Parathyroid adenoma (tissue), 2 donors: ENCODE data around the gene ADAMTS16.

Experiments
- H2AFZ ChIP-seq: fragments of 300-600 bp; sonication (generic); one replicate; pipeline ENCODE4 v1.7.0; 2017; ENCODE audit warnings: antibody characterized with exemption, mild to moderate bottlenecking
- H3K27ac ChIP-seq: fragments of 300-600 bp; sonication (generic); one replicate; pipeline ENCODE4 v1.7.0; 2017
- H3K27me3 ChIP-seq: fragments of 300-600 bp; sonication (generic); one replicate; pipeline ENCODE4 v1.7.0; 2017; ENCODE audit warnings: low read length; ENCODE audit not compliant: control insufficient read depth, insufficient read depth
- H3K36me3 ChIP-seq: fragments of 300-600 bp; sonication (generic); one replicate; pipeline ENCODE4 v1.7.0; 2017; ENCODE audit warnings: low read length; ENCODE audit not compliant: control insufficient read depth, insufficient read depth
- H3K4me1 ChIP-seq: fragments of 300-600 bp; sonication (generic); one replicate; pipeline ENCODE4 v1.7.0; 2017; ENCODE audit warnings: control low read depth
- H3K4me2 ChIP-seq: fragments of 300-600 bp; sonication (generic); one replicate; pipeline ENCODE4 v1.7.0; 2017; ENCODE audit warnings: low read length
- H3K4me3 ChIP-seq: fragments of 300-600 bp; sonication (generic); one replicate; pipeline ENCODE4 v1.7.0; 2017; ENCODE audit warnings: low read depth, low read length
- H3K79me2 ChIP-seq: fragments of 300-600 bp; sonication (generic); one replicate; pipeline ENCODE4 v1.7.0; 2017; ENCODE audit warnings: control low read depth
- H3K9ac ChIP-seq: fragments of 300-600 bp; sonication (generic); one replicate; pipeline ENCODE4 v1.7.0; 2017; ENCODE audit warnings: mild to moderate bottlenecking
- H3K9me3 ChIP-seq: fragments of 300-600 bp; sonication (generic); one replicate; pipeline ENCODE4 v1.7.0; 2017; ENCODE audit warnings: low read length; ENCODE audit not compliant: control insufficient read depth
- CTCF ChIP-seq: fragments of 300-600 bp; sonication (generic); IDR thresholded peaks from one replicate; pipeline ENCODE4 v1.7.0; 2017; ENCODE audit warnings: antibody characterized with exemption, mild to moderate bottlenecking
- donor health status: primary hyperparathyroidism.

The ADAMTS16 gene

DNA sequence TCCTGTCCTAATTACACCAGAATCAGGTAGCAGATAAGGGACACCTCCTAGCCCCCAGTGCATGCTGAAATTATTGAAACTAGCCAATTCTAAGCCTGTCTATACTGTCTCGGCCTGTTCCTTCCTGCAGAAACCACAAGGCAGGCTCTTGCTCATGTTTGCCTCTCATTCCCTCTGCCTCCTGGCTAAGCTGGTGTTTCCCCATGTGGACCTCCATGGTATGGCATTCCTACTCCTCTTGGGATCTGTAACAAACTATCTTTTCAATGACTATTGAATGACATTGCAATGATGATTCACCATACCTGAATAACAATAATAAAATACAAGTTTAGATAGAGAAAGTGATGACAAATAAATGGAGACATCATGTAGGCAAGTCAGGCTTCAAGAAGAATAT is 35.6 kb upstream of the ADAMTS16 start:
- Histone ChIP-seq H3K9ac (no peak overlapping the region), H2AFZ (no peak overlapping the region), H3K79me2 (no peaks in the 10 kb centered on the region), H3K4me3 (no peak overlapping the region), H3K36me3 (no peaks in the 10 kb centered on the region), H3K27ac (no peak overlapping the region), H3K27me3 (no peaks in the 10 kb centered on the region), H3K4me1 (no peaks in the 10 kb centered on the region), H3K4me2 (no peak overlapping the region), H3K9me3 (no peaks in the 10 kb centered on the region)
- no peak for TF ChIP-seq CTCF

DNA sequence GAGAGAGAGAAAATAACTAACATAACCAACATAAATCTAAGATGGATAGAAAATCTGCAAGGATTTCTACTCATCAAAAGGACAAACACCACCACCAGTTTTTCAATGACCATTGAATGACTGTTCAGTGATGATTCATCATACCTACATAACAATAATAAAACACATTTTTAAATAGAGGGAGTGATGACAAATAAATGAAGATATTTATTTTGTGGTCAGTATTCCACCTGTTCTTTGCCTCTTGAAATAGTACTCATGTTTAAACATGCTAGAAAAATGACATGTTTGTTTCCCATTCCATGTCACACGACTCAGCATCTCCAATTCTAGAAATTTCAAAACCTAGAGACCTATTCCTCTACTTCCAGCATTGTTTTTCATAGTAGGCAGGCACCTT is 34.6 kb upstream of the ADAMTS16 start:
- H3K9ac ChIP-seq: no peak overlapping the region
- H3K36me3 ChIP-seq: no peaks in the 10 kb centered on the region
- H3K4me2 ChIP-seq: no peak overlapping the region
- no peak overlapping the region for H2AFZ ChIP-seq
- TF ChIP-seq CTCF: no peak
- no peaks in the 10 kb centered on the region for H3K27me3 ChIP-seq
- no peaks in the 10 kb centered on the region for H3K79me2 ChIP-seq
- H3K4me3 ChIP-seq: no peak overlapping the region
- H3K9me3 ChIP-seq: no peaks in the 10 kb centered on the region
- no peak overlapping the region for H3K27ac ChIP-seq
- H3K4me1 ChIP-seq: no peaks in the 10 kb centered on the region

- no peak overlapping the region for H3K4me2 ChIP-seq
- no peak overlapping the region for H3K4me3 ChIP-seq
- no peaks in the 10 kb centered on the region for H3K4me1 ChIP-seq
- TF ChIP-seq CTCF: no peak
- H2AFZ ChIP-seq: no peak overlapping the region
- H3K36me3 ChIP-seq: no peaks in the 10 kb centered on the region
- H3K9me3 ChIP-seq: no peaks in the 10 kb centered on the region
- H3K79me2 ChIP-seq: no peaks in the 10 kb centered on the region
- no peaks in the 10 kb centered on the region for H3K27me3 ChIP-seq
- H3K9ac ChIP-seq: no peak overlapping the region
- H3K27ac ChIP-seq: no peak overlapping the region
Observed at GRCh38 chr5:5116956-5117355, 23.2 kb upstream of the ADAMTS16 start.

DNA sequence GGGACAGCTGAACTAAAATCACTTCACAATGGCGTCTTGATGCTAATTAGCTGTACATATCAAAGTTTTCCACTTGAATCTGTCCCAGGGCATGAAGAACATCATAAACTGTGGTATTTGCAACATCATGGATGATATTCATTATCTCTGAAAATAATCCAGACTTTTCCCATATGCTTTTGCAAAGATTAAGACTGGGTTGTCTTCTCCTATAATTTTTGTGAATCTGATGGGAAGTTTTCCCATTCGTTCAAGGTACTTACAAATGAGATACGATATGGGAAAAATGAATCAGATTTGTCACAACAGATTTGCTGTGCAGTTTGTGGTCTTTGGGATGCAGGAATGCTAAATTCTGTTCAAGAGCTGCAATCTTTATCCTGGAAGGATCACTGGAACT is 17.4 kb upstream of the ADAMTS16 start:
- H3K9ac ChIP-seq: no peak overlapping the region
- no peak overlapping the region for H3K4me3 ChIP-seq
- H3K9me3 ChIP-seq: no peaks in the 10 kb centered on the region
- no peaks in the 10 kb centered on the region for H3K4me1 ChIP-seq
- H3K79me2 ChIP-seq: no peaks in the 10 kb centered on the region
- H3K27ac ChIP-seq: no peak overlapping the region
- H2AFZ ChIP-seq: no peak overlapping the region
- H3K36me3 ChIP-seq: no peaks in the 10 kb centered on the region
- H3K4me2 ChIP-seq: no peak overlapping the region
- H3K27me3 ChIP-seq: no peaks in the 10 kb centered on the region
- no peak for TF ChIP-seq CTCF

GRCh38 chr5:5124231-5124630 is 15.9 kb upstream of the ADAMTS16 start:
- no peak overlapping the region for H3K9ac ChIP-seq
- no peaks in the 10 kb centered on the region for H3K4me1 ChIP-seq
- no peaks in the 10 kb centered on the region for H3K79me2 ChIP-seq
- no peaks in the 10 kb centered on the region for H3K27me3 ChIP-seq
- H3K36me3 ChIP-seq: no peaks in the 10 kb centered on the region
- no peak overlapping the region for H3K27ac ChIP-seq
- no peak overlapping the region for H3K4me2 ChIP-seq
- no peak for TF ChIP-seq CTCF
- no peak overlapping the region for H2AFZ ChIP-seq
- H3K9me3 ChIP-seq: no peaks in the 10 kb centered on the region
- no peak overlapping the region for H3K4me3 ChIP-seq
